Inferior parietal cortex (tissue), 1 donor: ENCODE results near the gene MAD1L1.

Experiments
- DNase-seq: peaks from one replicate; pipeline ENCODE4 v3.0.0-alpha.2; 2016; ENCODE audit errors: extremely low spot score

Gene MAD1L1

GRCh38 chr7:2016021-2016631 is 216.6 kb downstream of the MAD1L1 start:
- no peak for DNase-seq

GRCh38 chr7:2015251-2015871 is 217.4 kb downstream of the MAD1L1 start:
- DNase-seq, result no peak

GRCh38 chr7:2014391-2015241 is 218.1 kb downstream of the MAD1L1 start:
- no peak for DNase-seq

GRCh38 chr7:2013381-2014311 is 219.1 kb downstream of the MAD1L1 start:
- no peak for DNase-seq

- DNase-seq, result no peak
These were observed 219.8 kb downstream of the MAD1L1 start for GRCh38 chr7:2012981-2013380.

- no peak for DNase-seq
These were observed 220.5 kb downstream of the MAD1L1 start for GRCh38 chr7:2012044-2012900.

GRCh38 chr7:2011266-2012043 is 221.3 kb downstream of the MAD1L1 start:
- no peak for DNase-seq

- no peak for DNase-seq
These were observed 222.0 kb downstream of the MAD1L1 start for GRCh38 chr7:2010551-2011265.

- no peak for DNase-seq
These were observed 222.6 kb downstream of the MAD1L1 start for GRCh38 chr7:2010101-2010500.

- DNase-seq, result peak; percentile 21
These were observed 223.2 kb downstream of the MAD1L1 start for GRCh38 chr7:2009541-2010001.

- no peak for DNase-seq
These were observed 223.7 kb downstream of the MAD1L1 start for GRCh38 chr7:2008936-2009540.

GRCh38 chr7:2008101-2008935 is 224.4 kb downstream of the MAD1L1 start:
- no peak for DNase-seq

GRCh38 chr7:2007551-2007950 is 225.2 kb downstream of the MAD1L1 start:
- no peak for DNase-seq

- DNase-seq, result no peak
These were observed 225.8 kb downstream of the MAD1L1 start for GRCh38 chr7:2006921-2007381.

- no peak for DNase-seq
These were observed 226.4 kb downstream of the MAD1L1 start for GRCh38 chr7:2006231-2006771.

GRCh38 chr7:2005786-2006185 is 227.0 kb downstream of the MAD1L1 start:
- DNase-seq, result no peak
